ENCODE data around the gene CENPM. TPM values are rescaled to one million over a fixed set of nuclear protein-coding genes. Genes with fewer than 3 reads are reported as not detected.

Gene CENPM
- total RNA-seq, 1 experiment from 2014 or later: 77.5 TPM

DNA sequence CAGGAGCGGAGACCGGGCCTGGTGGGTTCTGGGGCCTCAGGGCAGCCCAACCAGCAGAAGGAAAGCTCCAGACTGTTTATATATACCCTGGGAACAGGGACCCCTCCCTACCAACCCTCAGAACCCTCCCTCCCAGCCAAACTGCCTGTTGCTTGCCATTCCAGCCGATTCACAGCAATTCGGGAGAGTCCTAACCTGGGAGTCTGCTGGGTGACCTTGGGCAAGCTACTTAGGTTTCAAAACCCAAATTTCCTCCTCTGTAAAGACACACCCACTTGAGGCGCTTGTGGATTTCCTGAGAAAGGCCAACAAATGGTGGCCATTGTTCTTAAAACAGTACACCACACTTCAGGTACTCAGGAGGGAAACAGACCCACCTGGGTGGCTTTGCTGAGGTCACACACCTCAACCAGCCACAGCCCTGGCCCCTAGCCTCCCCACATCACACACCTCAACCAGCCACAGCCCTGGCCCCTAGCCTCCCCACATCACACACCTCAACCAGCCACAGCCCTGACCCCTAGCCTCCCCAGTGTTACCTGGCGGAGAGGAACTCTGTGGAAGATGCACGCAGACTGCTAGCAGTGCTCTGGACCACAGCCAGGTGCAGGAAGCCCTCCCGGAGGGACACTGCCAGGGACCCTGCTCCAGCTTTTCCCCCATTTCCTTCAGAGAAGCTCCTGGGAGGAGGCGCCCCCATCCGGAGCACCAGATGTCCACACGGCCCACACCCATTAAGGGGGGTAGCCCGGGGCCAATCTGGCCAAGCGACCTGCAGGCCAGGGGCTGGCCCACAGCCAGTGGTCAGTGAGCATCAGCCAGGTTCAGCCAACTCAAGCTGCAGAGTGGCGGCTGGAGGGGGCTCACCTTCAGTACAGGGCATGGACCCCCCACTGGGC, 38.3 kb downstream of the CENPM start:
- Histone ChIP-seq H3F3A (ENCODE audit: low read length, unreplicated experiment) (no peaks in the 10 kb centered on the region), H3K9me2 (replicated peaks; ENCODE audit: low read length) (no peaks in the 10 kb centered on the region), H3K9me3 (ENCODE audit: low read length) (no peaks in the 10 kb centered on the region), H3K27ac (ENCODE audit: low read length) (no peak overlapping the region), H3K4me2 (ENCODE audit: low read length) (no peak overlapping the region), H3K27me3 (ENCODE audit: low read length) (0 out of 2 replicates have a peak, but pooled peaks cover 6% of the 10 kb centered on the region), H3K4me1 (ENCODE audit: insufficient read depth, low read length) (no peaks in the 10 kb centered on the region), H2AFZ (ENCODE audit: low read length) (no peak overlapping the region), H4K20me1 (ENCODE audit: low read length) (no peaks in the 10 kb centered on the region), H3K9ac (ENCODE audit: low read length) (no peak overlapping the region), H3K4me3 (ENCODE audit: low read length) (no peak overlapping the region), H3K36me3 (ENCODE audit: low read depth, low read length) (no peaks in the 10 kb centered on the region), H3K79me2 (ENCODE audit: low read length) (no peaks in the 10 kb centered on the region)
- ATAC-seq (no peak; the same call in 1 of the 2 replicates), DNase-seq (no peak)
- BruUV-seq (replicated peaks): no TSS peak
- no peak for TF ChIP-seq EZH2 (IDR thresholded peaks at IDR 0.05; ENCODE audit: low read length, unreplicated experiment)
- no peak for TF ChIP-seq EZH2phosphoT487 (IDR thresholded peaks at IDR 0.05; ENCODE audit: borderline replicate concordance, low read length)
- TF ChIP-seq, protein P1, sequence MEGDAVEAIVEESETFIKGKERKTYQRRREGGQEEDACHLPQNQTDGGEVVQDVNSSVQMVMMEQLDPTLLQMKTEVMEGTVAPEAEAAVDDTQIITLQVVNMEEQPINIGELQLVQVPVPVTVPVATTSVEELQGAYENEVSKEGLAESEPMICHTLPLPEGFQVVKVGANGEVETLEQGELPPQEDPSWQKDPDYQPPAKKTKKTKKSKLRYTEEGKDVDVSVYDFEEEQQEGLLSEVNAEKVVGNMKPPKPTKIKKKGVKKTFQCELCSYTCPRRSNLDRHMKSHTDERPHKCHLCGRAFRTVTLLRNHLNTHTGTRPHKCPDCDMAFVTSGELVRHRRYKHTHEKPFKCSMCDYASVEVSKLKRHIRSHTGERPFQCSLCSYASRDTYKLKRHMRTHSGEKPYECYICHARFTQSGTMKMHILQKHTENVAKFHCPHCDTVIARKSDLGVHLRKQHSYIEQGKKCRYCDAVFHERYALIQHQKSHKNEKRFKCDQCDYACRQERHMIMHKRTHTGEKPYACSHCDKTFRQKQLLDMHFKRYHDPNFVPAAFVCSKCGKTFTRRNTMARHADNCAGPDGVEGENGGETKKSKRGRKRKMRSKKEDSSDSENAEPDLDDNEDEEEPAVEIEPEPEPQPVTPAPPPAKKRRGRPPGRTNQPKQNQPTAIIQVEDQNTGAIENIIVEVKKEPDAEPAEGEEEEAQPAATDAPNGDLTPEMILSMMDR (conservative IDR thresholded peaks at IDR 0.05; ENCODE audit: low read depth, low read length): no peak
- ChIA-PET CTCF (no interaction called here), POLR2A (ENCODE audit: unreplicated experiment) (interaction anchor here (0.6 kb wide), 1 partner anchor 909 kb away, joined by 3 read pairs; no protein-coding TSS in a partner anchor)
- intact Hi-C loops (cut with micrococcal nuclease): no loop called here

DNA sequence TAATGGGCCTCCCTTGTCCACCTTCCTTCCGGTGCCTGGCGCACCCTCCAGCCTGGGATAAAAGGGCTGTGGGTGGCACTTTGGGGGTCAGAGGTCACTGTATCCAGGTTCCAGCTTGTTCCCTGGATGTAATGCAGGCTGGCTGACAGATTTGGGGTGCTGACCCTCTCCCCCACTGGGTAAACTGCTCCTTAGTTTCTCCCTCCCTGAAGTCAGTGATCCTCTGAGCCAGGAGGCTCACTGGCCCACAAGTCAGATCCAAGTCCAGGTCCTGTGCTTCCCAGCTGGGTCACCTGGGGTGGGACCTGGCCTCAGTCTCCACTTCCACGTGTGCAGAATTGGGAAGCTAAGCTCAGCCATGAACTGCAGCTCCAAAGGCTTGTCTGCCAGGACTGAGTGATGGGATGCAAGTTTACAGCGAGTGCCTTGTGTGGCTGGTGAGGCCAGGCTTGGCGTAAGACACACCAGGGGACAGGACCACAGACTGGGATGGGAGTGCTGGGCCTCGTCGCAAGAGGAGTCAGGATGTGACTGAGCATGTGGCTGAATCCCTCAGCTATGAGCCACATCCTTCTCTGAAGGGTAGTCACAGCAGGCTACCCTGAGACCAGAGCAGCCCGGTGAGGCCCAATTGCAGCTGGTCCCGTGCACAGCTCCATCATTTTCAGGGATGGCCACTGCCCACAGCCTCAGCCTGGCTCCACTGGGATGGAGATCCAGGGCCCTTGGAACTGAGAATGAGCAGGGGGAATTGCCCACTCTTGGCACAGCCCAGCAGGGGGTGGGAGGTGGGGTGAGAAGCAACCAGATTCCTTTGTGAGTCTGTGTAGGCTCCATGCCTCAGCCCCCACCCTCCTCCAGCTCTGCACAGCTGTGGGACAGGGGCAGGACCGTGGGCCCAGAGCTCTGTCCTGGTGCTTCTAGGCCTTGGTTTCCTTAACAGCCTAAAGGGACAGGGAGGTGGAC, 39.2 kb downstream of the CENPM start:
- TF ChIP-seq EZH2 (IDR thresholded peaks at IDR 0.05; ENCODE audit: low read length, unreplicated experiment): no peak
- no peak for TF ChIP-seq EZH2phosphoT487 (IDR thresholded peaks at IDR 0.05; ENCODE audit: borderline replicate concordance, low read length)
- TF ChIP-seq, protein P1 (conservative IDR thresholded peaks at IDR 0.05; ENCODE audit: low read depth, low read length): no peak
- Histone ChIP-seq H3K4me3 (ENCODE audit: low read length) (no peak overlapping the region), H4K20me1 (ENCODE audit: low read length) (no peaks in the 10 kb centered on the region), H3K36me3 (ENCODE audit: low read depth, low read length) (no peaks in the 10 kb centered on the region), H3K4me2 (ENCODE audit: low read length) (no peak overlapping the region), H3K9ac (ENCODE audit: low read length) (no peak overlapping the region), H3K27ac (ENCODE audit: low read length) (no peak overlapping the region), H3F3A (ENCODE audit: low read length, unreplicated experiment) (no peaks in the 10 kb centered on the region), H3K4me1 (ENCODE audit: insufficient read depth, low read length) (no peaks in the 10 kb centered on the region), H2AFZ (ENCODE audit: low read length) (no peak overlapping the region), H3K9me2 (replicated peaks; ENCODE audit: low read length) (no peaks in the 10 kb centered on the region), H3K9me3 (ENCODE audit: low read length) (no peaks in the 10 kb centered on the region), H3K79me2 (ENCODE audit: low read length) (no peaks in the 10 kb centered on the region), H3K27me3 (ENCODE audit: low read length) (0 out of 2 replicates have a peak, but pooled peaks cover 6% of the 10 kb centered on the region)
- ChIA-PET CTCF (no interaction called here), POLR2A (ENCODE audit: unreplicated experiment) (interaction anchor here (0.7 kb wide), 1 partner anchor 16 kb away, joined by 3 read pairs; no protein-coding TSS in a partner anchor)
- no peak for DNase-seq
- ATAC-seq: peak; percentile 8; the same call in 1 of the 2 replicates
- intact Hi-C loops (cut with micrococcal nuclease): no loop called here
- no TSS peak for BruUV-seq (replicated peaks)

All from PC-3 (cell line).